GM23338 (cell line): ENCODE data around the gene GNGT1. TPM values are rescaled to one million over a fixed set of nuclear protein-coding genes. Genes with fewer than 3 reads are reported as not detected.

ENCODE experiments used
- ATAC-seq: fragments of 200-7000 bp; cut with Tn5 transposase; 3 replicates; pipeline ENCODE4 v1.9.1; 2020
- DNase-seq: peaks from one replicate; pipeline ENCODE4 v3.0.0-alpha.2; 2015; ENCODE audit warnings: low spot score
- H2AFZ ChIP-seq: fragments of 200-600 bp; sonication (generic); 2 replicates; pipeline ENCODE4 v1.8.0; 2016; ENCODE audit warnings: antibody characterized with exemption, mild to moderate bottlenecking, moderate library complexity
- H3F3A ChIP-seq: fragments of 200-600 bp; sonication (generic); replicated peaks from 2 replicates; pipeline ENCODE4 v1.8.0; 2017; ENCODE audit warnings: antibody characterized with exemption, mixed run types, low read depth
- H3K27ac ChIP-seq: fragments of 200-600 bp; sonication (generic); 2 replicates; pipeline ENCODE4 v1.6.1; 2016; ENCODE audit warnings: low read depth
- H3K27me3 ChIP-seq: fragments of 200-600 bp; sonication (generic); 2 replicates; pipeline ENCODE4 v1.8.0; 2016; ENCODE audit warnings: mild to moderate bottlenecking, mixed run types, moderate library complexity; ENCODE audit not compliant: insufficient read depth
- H3K36me3 ChIP-seq: fragments of 200-600 bp; sonication (generic); 2 replicates; pipeline ENCODE4 v1.8.0; 2016; ENCODE audit warnings: mild to moderate bottlenecking; ENCODE audit not compliant: insufficient read depth
- H3K4me1 ChIP-seq: fragments of 200-600 bp; sonication (generic); 2 replicates; pipeline ENCODE4 v1.8.0; 2016; ENCODE audit warnings: mild to moderate bottlenecking, moderate library complexity; ENCODE audit not compliant: insufficient read depth
- H3K4me2 ChIP-seq: fragments of 200-600 bp; sonication (generic); 2 replicates; pipeline ENCODE4 v1.7.1; 2017; ENCODE audit warnings: mixed run types
- H3K4me3 ChIP-seq: fragments of 200-600 bp; sonication (generic); 2 replicates; pipeline ENCODE4 v1.6.1; 2016; ENCODE audit warnings: mixed run types
- H3K79me2 ChIP-seq: fragments of 200-600 bp; sonication (generic); replicated peaks from 2 replicates; pipeline ENCODE4 v1.8.0; 2017; ENCODE audit warnings: mild to moderate bottlenecking; ENCODE audit not compliant: insufficient read depth
- H3K9me2 ChIP-seq: fragments of 200-600 bp; sonication (generic); 2 replicates; pipeline ENCODE4 v1.8.0; 2017; ENCODE audit not compliant: insufficient read depth
- H4K20me1 ChIP-seq: fragments of 200-600 bp; sonication (generic); replicated peaks from 2 replicates; pipeline ENCODE4 v1.8.0; 2017; ENCODE audit warnings: mild to moderate bottlenecking; ENCODE audit not compliant: insufficient read depth
- H3K27ac Mint-ChIP-seq: 2 replicates; pipeline ENCODE4 v1.8.0; 2020; ENCODE audit warnings: inconsistent platforms, mild to moderate bottlenecking, moderate library complexity, mixed read lengths
- H3K27me3 Mint-ChIP-seq: 3 replicates; pipeline ENCODE4 v1.8.0; 2022; ENCODE audit warnings: low read depth, mild to moderate bottlenecking, moderate library complexity, mixed read lengths, inconsistent platforms; ENCODE audit not compliant: insufficient read depth, poor library complexity
- H3K36me3 Mint-ChIP-seq: 3 replicates; pipeline ENCODE4 v1.8.0; 2021; ENCODE audit warnings: low read depth, mild to moderate bottlenecking, inconsistent platforms, moderate library complexity, mixed read lengths
- H3K4me1 Mint-ChIP-seq: 3 replicates; pipeline ENCODE4 v1.8.0; 2020; ENCODE audit warnings: mild to moderate bottlenecking, inconsistent platforms, mixed read lengths
- H3K4me3 Mint-ChIP-seq: 3 replicates; pipeline ENCODE4 v1.8.0; 2021; ENCODE audit warnings: moderate library complexity, mild to moderate bottlenecking, inconsistent platforms, mixed read lengths
- H3K9me3 Mint-ChIP-seq: 3 replicates; pipeline ENCODE4 v1.8.0; 2020; ENCODE audit warnings: moderate library complexity, mild to moderate bottlenecking, inconsistent platforms, mixed read lengths
- CREB1 ChIP-seq: fragments of 250-450 bp; sonication (Bioruptor Pico); IDR thresholded peaks from 2 replicates; pipeline ENCODE4 v1.5.0; 2020; ENCODE audit warnings: low read depth, mild to moderate bottlenecking, moderate library complexity
- ETS1 ChIP-seq: IDR thresholded peaks from 2 replicates; pipeline ENCODE4 v1.6.1; 2016; ENCODE audit warnings: antibody characterized with exemption
- EZH2phosphoT487 ChIP-seq: fragments of 200-600 bp; sonication (generic); IDR thresholded peaks from one replicate; pipeline ENCODE4 v1.8.1; 2018; ENCODE audit warnings: antibody characterized with exemption; ENCODE audit not compliant: unreplicated experiment
- JUNB ChIP-seq: IDR thresholded peaks from one replicate; pipeline ENCODE4 v1.6.1; 2016; ENCODE audit warnings: antibody characterized with exemption; ENCODE audit not compliant: unreplicated experiment
- NANOG ChIP-seq: IDR thresholded peaks from 2 replicates; pipeline ENCODE4 v1.6.1; 2016; ENCODE audit warnings: antibody characterized with exemption, borderline replicate concordance
- ZNF114 ChIP-seq: fragments of 250-450 bp; sonication (Bioruptor Pico); IDR thresholded peaks from 2 replicates; pipeline ENCODE4 v1.5.0; 2020; ENCODE audit warnings: mild to moderate bottlenecking, moderate library complexity
- ZNF331 ChIP-seq: fragments of 250-450 bp; sonication (Bioruptor Pico); IDR thresholded peaks from 2 replicates; pipeline ENCODE4 v1.5.0; 2020; ENCODE audit warnings: low read depth, mild to moderate bottlenecking, moderate library complexity
- polyA plus RNA-seq: library from polyadenylated mRNA; unstranded; fragments of >200 nt; fragmentation: Nextera tagmentation; extraction: Ambion mirVana; gene quantifications from 2 replicates; pipeline ENCODE4 v1.2.1, GENCODE V29; 2016
- total RNA-seq: library from RNA; depleted of rRNA; stranded (reverse); fragments of >200 nt; shearing (Covaris generic); gene quantifications from 2 replicates; pipeline ENCODE4 v1.2.3, GENCODE V29; 2014
- TF ChIP-seq, protein P1 (sequence below), 2 experiments: fragments of 200-600 bp in 1 of 2; sonication (generic) in 1 of 2; conservative IDR thresholded peaks; 2 replicates each; pipeline versions ENCODE4 v1.5.1 to v1.6.1; 2016 to 2017; ENCODE audit warnings: antibody characterized with exemption in 2 of 2, low read depth in 2 of 2, mild to moderate bottlenecking in 2 of 2, moderate library complexity in 1 of 2

Gene GNGT1
- total and polyA plus RNA-seq, 2 experiments from 2014 or later, result 1.6 TPM; not detected in 1

- Mint-ChIP-seq H3K4me3 (no peak overlapping the region), H3K27ac (no peak overlapping the region), H3K27me3 (no peaks in the 10 kb centered on the region), H3K4me1 (no peaks in the 10 kb centered on the region), H3K9me3 (no peaks in the 10 kb centered on the region), H3K36me3 (no peaks in the 10 kb centered on the region)
- no peak overlapping the region for H3K4me3 ChIP-seq
- H3K9me2 ChIP-seq, result no peaks in the 10 kb centered on the region
- no peaks in the 10 kb centered on the region for H3K36me3 ChIP-seq
- TF ChIP-seq ZNF114 (CRISPR knock-in tag) (no peak), ZNF331 (CRISPR knock-in tag) (no peak), NANOG (no peak), EZH2phosphoT487 (no peak), JUNB (no peak), ETS1 (no peak), CREB1 (CRISPR knock-in tag) (no peak)
- TF ChIP-seq, protein P1, sequence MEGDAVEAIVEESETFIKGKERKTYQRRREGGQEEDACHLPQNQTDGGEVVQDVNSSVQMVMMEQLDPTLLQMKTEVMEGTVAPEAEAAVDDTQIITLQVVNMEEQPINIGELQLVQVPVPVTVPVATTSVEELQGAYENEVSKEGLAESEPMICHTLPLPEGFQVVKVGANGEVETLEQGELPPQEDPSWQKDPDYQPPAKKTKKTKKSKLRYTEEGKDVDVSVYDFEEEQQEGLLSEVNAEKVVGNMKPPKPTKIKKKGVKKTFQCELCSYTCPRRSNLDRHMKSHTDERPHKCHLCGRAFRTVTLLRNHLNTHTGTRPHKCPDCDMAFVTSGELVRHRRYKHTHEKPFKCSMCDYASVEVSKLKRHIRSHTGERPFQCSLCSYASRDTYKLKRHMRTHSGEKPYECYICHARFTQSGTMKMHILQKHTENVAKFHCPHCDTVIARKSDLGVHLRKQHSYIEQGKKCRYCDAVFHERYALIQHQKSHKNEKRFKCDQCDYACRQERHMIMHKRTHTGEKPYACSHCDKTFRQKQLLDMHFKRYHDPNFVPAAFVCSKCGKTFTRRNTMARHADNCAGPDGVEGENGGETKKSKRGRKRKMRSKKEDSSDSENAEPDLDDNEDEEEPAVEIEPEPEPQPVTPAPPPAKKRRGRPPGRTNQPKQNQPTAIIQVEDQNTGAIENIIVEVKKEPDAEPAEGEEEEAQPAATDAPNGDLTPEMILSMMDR (conservative IDR thresholded peaks at IDR 0.05; ENCODE audit: low read depth in 2 of 2), result no peak
- H3K27ac ChIP-seq, result no peak overlapping the region
- DNase-seq (no peak), ATAC-seq (no peak)
- no peak overlapping the region for H2AFZ ChIP-seq
- H3F3A ChIP-seq, result no peaks in the 10 kb centered on the region
- no peaks in the 10 kb centered on the region for H3K79me2 ChIP-seq
- no peaks in the 10 kb centered on the region for H4K20me1 ChIP-seq
- H3K4me1 ChIP-seq, result peaks cover under 1% of the 10 kb centered on the region; the same call in 1 of the 2 replicates
- no peak overlapping the region for H3K4me2 ChIP-seq
- H3K27me3 ChIP-seq, result no peaks in the 10 kb centered on the region
Measured at GRCh38 chr7:93944673-93945072, 38.3 kb downstream of the GNGT1 start.

GRCh38 chr7:93945083-93945482 lies 38.7 kb downstream of the GNGT1 start:
- TF ChIP-seq, protein P1 (conservative IDR thresholded peaks at IDR 0.05; ENCODE audit: low read depth in 2 of 2), result no peak
- TF ChIP-seq ZNF331 (CRISPR knock-in tag), result no peak
- H3K36me3 Mint-ChIP-seq, result no peaks in the 10 kb centered on the region
- no peaks in the 10 kb centered on the region for H3K79me2 ChIP-seq
- H3K9me3 Mint-ChIP-seq, result no peaks in the 10 kb centered on the region
- no peak overlapping the region for H3K4me2 ChIP-seq
- no peaks in the 10 kb centered on the region for H3K27me3 ChIP-seq
- no peak overlapping the region for H3K27ac ChIP-seq
- H3K4me3 Mint-ChIP-seq, result no peak overlapping the region
- H3K4me1 Mint-ChIP-seq, result no peaks in the 10 kb centered on the region
- no peaks in the 10 kb centered on the region for H3F3A ChIP-seq
- no peak overlapping the region for H3K27ac Mint-ChIP-seq
- no peaks in the 10 kb centered on the region for H3K27me3 Mint-ChIP-seq
- H2AFZ ChIP-seq, result no peak overlapping the region
- no peaks in the 10 kb centered on the region for H4K20me1 ChIP-seq
- no peaks in the 10 kb centered on the region for H3K9me2 ChIP-seq
- H3K4me3 ChIP-seq, result no peak overlapping the region
- ATAC-seq, result no peak
- no peak for DNase-seq
- H3K4me1 ChIP-seq, result peaks cover 4% of the 10 kb centered on the region; the same call in 1 of the 2 replicates
- no peaks in the 10 kb centered on the region for H3K36me3 ChIP-seq
